ENCODE data around the gene ANAPC1. TPM values are rescaled to one million over a fixed set of nuclear protein-coding genes. Genes with fewer than 3 reads are reported as not detected.
"Not testable (repeated sequence)": the region's sequence is repeated elsewhere in the genome, so short reads cannot be mapped to it uniquely, and the experiment has no call there.

The ANAPC1 gene
- total RNA-seq, 3 donors from 2014 or later (not counting 1 experiment from before 2014, with no cell fraction given): 38.7 to 50.8 (median 50.4) TPM

GRCh38 chr2:111735838-111736721 is 147.9 kb downstream of the ANAPC1 start:
- TF ChIP-seq, protein P1, sequence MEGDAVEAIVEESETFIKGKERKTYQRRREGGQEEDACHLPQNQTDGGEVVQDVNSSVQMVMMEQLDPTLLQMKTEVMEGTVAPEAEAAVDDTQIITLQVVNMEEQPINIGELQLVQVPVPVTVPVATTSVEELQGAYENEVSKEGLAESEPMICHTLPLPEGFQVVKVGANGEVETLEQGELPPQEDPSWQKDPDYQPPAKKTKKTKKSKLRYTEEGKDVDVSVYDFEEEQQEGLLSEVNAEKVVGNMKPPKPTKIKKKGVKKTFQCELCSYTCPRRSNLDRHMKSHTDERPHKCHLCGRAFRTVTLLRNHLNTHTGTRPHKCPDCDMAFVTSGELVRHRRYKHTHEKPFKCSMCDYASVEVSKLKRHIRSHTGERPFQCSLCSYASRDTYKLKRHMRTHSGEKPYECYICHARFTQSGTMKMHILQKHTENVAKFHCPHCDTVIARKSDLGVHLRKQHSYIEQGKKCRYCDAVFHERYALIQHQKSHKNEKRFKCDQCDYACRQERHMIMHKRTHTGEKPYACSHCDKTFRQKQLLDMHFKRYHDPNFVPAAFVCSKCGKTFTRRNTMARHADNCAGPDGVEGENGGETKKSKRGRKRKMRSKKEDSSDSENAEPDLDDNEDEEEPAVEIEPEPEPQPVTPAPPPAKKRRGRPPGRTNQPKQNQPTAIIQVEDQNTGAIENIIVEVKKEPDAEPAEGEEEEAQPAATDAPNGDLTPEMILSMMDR (IDR thresholded peaks at IDR 0.05): peak; percentile 65
- H3K9me3 ChIP-seq (ENCODE audit: control insufficient read depth, insufficient read depth, low read length); H3K4me1 Mint-ChIP-seq; H3K36me3 ChIP-seq (ENCODE audit: control insufficient read depth, insufficient read depth, low read length); H3K4me3 Mint-ChIP-seq; H3K4me1 ChIP-seq (ENCODE audit: control insufficient read depth, insufficient read depth, low read length); H3K27me3 ChIP-seq (ENCODE audit: control insufficient read depth, insufficient read depth, low read length); H3K36me3 Mint-ChIP-seq; H3K27ac ChIP-seq (ENCODE audit: low read length); H3K27me3 Mint-ChIP-seq (ENCODE audit: low read depth in 2 of 2); H3K9me3 Mint-ChIP-seq; H3K4me3 ChIP-seq (ENCODE audit: low read length); DNase-seq; H3K27ac Mint-ChIP-seq; intact Hi-C loops (cut with micrococcal nuclease): not testable (repeated sequence)
- whole genome bisulfite sequencing (ENCODE audit: insufficient coverage): 62% methylated on average over 5 of the region's 9 CpGs
- peak; percentile 75 to 95 (median 90) for ATAC-seq

DNA sequence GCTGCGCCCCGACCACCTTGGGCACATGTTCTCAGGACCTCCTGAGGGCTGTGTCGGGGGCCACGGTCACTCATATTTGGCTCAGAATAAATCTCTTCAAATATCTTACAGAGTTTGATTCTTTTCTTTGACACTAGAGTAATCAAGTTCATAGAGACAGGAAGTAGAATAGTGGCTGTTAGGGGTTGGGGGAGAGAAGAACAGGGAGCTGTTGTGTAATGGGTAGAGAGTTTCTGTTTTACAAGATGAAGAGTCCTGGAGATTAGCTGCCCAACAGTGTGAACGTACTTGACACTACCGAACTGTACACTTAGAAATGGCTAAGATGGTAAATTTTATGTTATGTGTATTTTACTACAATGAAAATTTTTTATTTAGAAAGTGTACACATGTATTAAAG is 148.6 kb downstream of the ANAPC1 start:
- H3K36me3 ChIP-seq (ENCODE audit: control insufficient read depth, insufficient read depth, low read length); H3K4me1 ChIP-seq (ENCODE audit: control insufficient read depth, insufficient read depth, low read length); H3K4me3 Mint-ChIP-seq; H3K27ac Mint-ChIP-seq; H3K9me3 ChIP-seq (ENCODE audit: control insufficient read depth, insufficient read depth, low read length); H3K9me3 Mint-ChIP-seq; H3K27me3 ChIP-seq (ENCODE audit: control insufficient read depth, insufficient read depth, low read length); H3K36me3 Mint-ChIP-seq; DNase-seq; H3K4me3 ChIP-seq (ENCODE audit: low read length); intact Hi-C loops (cut with micrococcal nuclease); H3K27ac ChIP-seq (ENCODE audit: low read length); H3K27me3 Mint-ChIP-seq (ENCODE audit: low read depth in 2 of 2); ATAC-seq; H3K4me1 Mint-ChIP-seq: not testable (repeated sequence)
- WGBS (ENCODE audit: insufficient coverage): no CpG with 5 or more reads among the region's 6 CpGs

DNA sequence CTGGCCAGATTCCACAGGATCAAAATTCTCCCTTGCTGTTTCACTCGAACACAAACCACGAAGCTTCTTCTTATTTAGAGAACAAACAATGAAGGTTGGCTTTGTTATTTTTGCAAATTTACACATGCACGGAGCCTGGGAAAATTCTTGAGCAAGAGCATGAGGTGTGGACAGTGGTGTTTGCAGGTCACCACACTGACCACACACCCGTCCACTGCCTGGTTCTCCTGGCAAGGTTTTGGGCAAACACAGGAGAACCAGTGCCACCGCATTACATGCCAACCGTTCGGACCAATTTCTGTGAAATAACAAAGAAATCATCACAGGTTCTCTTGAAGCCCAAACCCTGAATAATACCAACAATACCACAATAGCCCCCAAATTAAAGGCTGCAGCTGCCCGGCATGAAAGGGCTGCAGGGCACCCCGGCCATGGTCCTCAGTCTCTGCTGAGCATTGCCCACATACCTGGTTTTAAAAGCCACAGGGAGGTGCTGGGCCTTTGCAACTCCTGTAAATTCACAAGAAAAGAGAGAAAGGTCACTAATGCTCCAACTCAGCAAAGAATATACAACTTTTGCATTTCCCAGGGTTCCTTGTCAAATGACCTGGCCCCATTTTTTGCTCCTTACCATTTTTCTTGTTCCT is 154.1 kb downstream of the ANAPC1 start:
- WGBS (ENCODE audit: insufficient coverage): no CpG with 5 or more reads among the region's 9 CpGs
- H3K27me3 ChIP-seq (ENCODE audit: control insufficient read depth, insufficient read depth, low read length); ATAC-seq; H3K4me3 ChIP-seq (ENCODE audit: low read length); H3K36me3 Mint-ChIP-seq; H3K4me1 Mint-ChIP-seq; H3K4me3 Mint-ChIP-seq; DNase-seq; H3K27ac ChIP-seq (ENCODE audit: low read length); H3K4me1 ChIP-seq (ENCODE audit: control insufficient read depth, insufficient read depth, low read length); H3K9me3 Mint-ChIP-seq; H3K36me3 ChIP-seq (ENCODE audit: control insufficient read depth, insufficient read depth, low read length); H3K27me3 Mint-ChIP-seq (ENCODE audit: low read depth in 2 of 2); H3K27ac Mint-ChIP-seq; intact Hi-C loops (cut with micrococcal nuclease); H3K9me3 ChIP-seq (ENCODE audit: control insufficient read depth, insufficient read depth, low read length): not testable (repeated sequence)

DNA sequence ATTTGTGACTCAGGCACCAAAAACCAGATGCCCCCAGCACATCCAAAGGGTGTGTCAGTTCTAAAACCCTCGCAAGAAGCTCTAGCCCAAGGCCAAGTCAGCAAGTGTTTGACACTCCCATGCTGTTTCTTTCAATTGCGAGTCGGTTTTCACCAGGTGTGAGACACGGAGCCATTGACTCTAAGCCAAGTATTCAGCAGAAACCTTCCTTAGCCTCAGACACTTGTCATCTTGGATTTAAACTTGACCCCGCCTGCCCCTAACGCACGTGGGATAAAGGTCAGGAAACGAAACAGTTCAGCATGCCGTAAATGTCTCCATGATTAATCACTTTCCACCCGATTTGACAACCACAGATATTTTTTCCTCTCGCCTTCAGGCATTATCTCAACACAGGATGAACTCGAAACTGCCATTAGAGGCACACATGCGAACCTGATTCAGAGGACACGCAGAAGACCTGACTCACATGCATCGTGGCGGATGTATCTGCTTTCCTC is 156.3 kb downstream of the ANAPC1 start:
- H3K27me3 ChIP-seq (ENCODE audit: control insufficient read depth, insufficient read depth, low read length); H3K4me3 Mint-ChIP-seq; H3K9me3 ChIP-seq (ENCODE audit: control insufficient read depth, insufficient read depth, low read length); H3K27me3 Mint-ChIP-seq (ENCODE audit: low read depth in 2 of 2); H3K27ac ChIP-seq (ENCODE audit: low read length); H3K36me3 Mint-ChIP-seq; DNase-seq; intact Hi-C loops (cut with micrococcal nuclease); H3K36me3 ChIP-seq (ENCODE audit: control insufficient read depth, insufficient read depth, low read length); ATAC-seq; H3K9me3 Mint-ChIP-seq; H3K4me1 ChIP-seq (ENCODE audit: control insufficient read depth, insufficient read depth, low read length); H3K27ac Mint-ChIP-seq; H3K4me1 Mint-ChIP-seq; H3K4me3 ChIP-seq (ENCODE audit: low read length): not testable (repeated sequence)
- 58% methylated on average over 8 of the region's 16 CpGs for WGBS (ENCODE audit: insufficient coverage)

- H3K9me3 Mint-ChIP-seq; H3K27ac Mint-ChIP-seq; H3K27me3 ChIP-seq (ENCODE audit: control insufficient read depth, insufficient read depth, low read length); H3K4me1 Mint-ChIP-seq; H3K27me3 Mint-ChIP-seq (ENCODE audit: low read depth in 2 of 2); H3K27ac ChIP-seq (ENCODE audit: low read length); intact Hi-C loops (cut with micrococcal nuclease); H3K4me3 Mint-ChIP-seq; H3K9me3 ChIP-seq (ENCODE audit: control insufficient read depth, insufficient read depth, low read length); H3K36me3 ChIP-seq (ENCODE audit: control insufficient read depth, insufficient read depth, low read length); H3K4me3 ChIP-seq (ENCODE audit: low read length); H3K36me3 Mint-ChIP-seq; H3K4me1 ChIP-seq (ENCODE audit: control insufficient read depth, insufficient read depth, low read length): not testable (repeated sequence)
- peak in 1 of 2 donors; percentile 21 for DNase-seq
- peak; percentile 38 to 57 (median 43) for ATAC-seq
- 92% methylated on average over 5 of the region's 6 CpGs for WGBS (ENCODE audit: insufficient coverage)
These were observed 158.3 kb downstream of the ANAPC1 start for GRCh38 chr2:111725742-111726141.

DNA sequence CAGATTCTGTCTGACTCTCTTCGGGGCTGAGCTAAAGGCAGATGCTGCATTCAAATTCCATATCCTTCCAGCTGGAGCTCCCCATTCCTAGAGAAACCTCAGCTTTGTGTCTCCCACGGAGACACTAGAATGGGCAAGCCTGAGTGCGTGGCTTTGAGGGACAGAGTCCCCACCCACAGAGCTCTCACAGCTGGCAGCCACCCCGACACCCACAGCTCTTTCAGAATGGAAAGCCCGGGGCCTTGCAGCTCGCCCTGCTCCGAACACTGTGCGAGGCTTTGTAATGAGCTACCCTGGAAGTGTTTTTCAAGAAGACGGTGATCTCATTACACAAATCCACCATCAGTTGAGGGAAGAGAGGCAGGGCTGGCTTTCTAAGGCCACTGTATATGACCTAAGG is 164.4 kb downstream of the ANAPC1 start:
- H3K4me3 Mint-ChIP-seq; H3K36me3 ChIP-seq (ENCODE audit: control insufficient read depth, insufficient read depth, low read length); H3K27me3 ChIP-seq (ENCODE audit: control insufficient read depth, insufficient read depth, low read length); intact Hi-C loops (cut with micrococcal nuclease); H3K27ac Mint-ChIP-seq; H3K27me3 Mint-ChIP-seq (ENCODE audit: low read depth in 2 of 2); H3K4me3 ChIP-seq (ENCODE audit: low read length); ATAC-seq; H3K4me1 Mint-ChIP-seq; H3K4me1 ChIP-seq (ENCODE audit: control insufficient read depth, insufficient read depth, low read length); H3K27ac ChIP-seq (ENCODE audit: low read length); H3K9me3 Mint-ChIP-seq; H3K9me3 ChIP-seq (ENCODE audit: control insufficient read depth, insufficient read depth, low read length); H3K36me3 Mint-ChIP-seq; DNase-seq: not testable (repeated sequence)
- WGBS (ENCODE audit: insufficient coverage): 80% methylated on average over 2 of the region's 9 CpGs

Data from natural killer cell (primary cell).